Lung (tissue), 12 donors: ENCODE data around the gene PLCD1. TPM values are rescaled to one million over a fixed set of nuclear protein-coding genes. Genes with fewer than 3 reads are reported as not detected.

Source experiments
- ATAC-seq: fragments of 200-7000 bp; cut with Tn5 transposase; one replicate; pipeline ENCODE4 v1.9.1; 2020; ENCODE audit warnings: moderate number of reproducible peaks; ENCODE audit not compliant: insufficient read depth, low FRiP score
- DNase-seq, 3 donors: peaks; one replicate each; pipeline ENCODE4 v3.0.0-alpha.2; 2013 to 2017
- H3K27ac ChIP-seq, 2 donors: one replicate each; pipeline ENCODE4 v1.5.1; 2013; ENCODE audit warnings: mild to moderate bottlenecking in 2 of 2, moderate library complexity in 2 of 2, control low read depth in 1 of 2, inconsistent platforms in 1 of 2, low read depth in 1 of 2, low read length in 1 of 2
- H3K27me3 ChIP-seq, 3 donors: one replicate each; pipeline ENCODE4 v1.5.1; 2013; ENCODE audit warnings: low read length in 2 of 3; ENCODE audit not compliant: control insufficient read depth in 3 of 3, insufficient read depth in 3 of 3
- H3K36me3 ChIP-seq, 4 donors: one replicate each; pipeline ENCODE4 v1.5.1; 2013; ENCODE audit warnings: low read length in 4 of 4, mild to moderate bottlenecking in 1 of 4, moderate library complexity in 1 of 4; ENCODE audit not compliant: control insufficient read depth in 4 of 4, insufficient read depth in 4 of 4
- H3K4me1 ChIP-seq, 5 donors: one replicate each; pipeline ENCODE4 v1.5.1; 2013; ENCODE audit warnings: low read length in 5 of 5, mild to moderate bottlenecking in 2 of 5, moderate library complexity in 1 of 5; ENCODE audit not compliant: control insufficient read depth in 5 of 5, insufficient read depth in 5 of 5
- H3K4me3 ChIP-seq: one replicate; pipeline ENCODE4 v1.5.1; 2013; ENCODE audit warnings: mild to moderate bottlenecking, control low read depth, moderate library complexity
- H3K9ac ChIP-seq, 2 donors: one replicate each; pipeline ENCODE4 v1.5.1; 2013; ENCODE audit warnings: low read length in 2 of 2, control low read depth in 1 of 2; ENCODE audit not compliant: insufficient read depth in 1 of 2
- H3K9me3 ChIP-seq, 4 donors: one replicate each; pipeline ENCODE4 v1.5.1; 2013; ENCODE audit warnings: low read length in 3 of 4, mild to moderate bottlenecking in 1 of 4, moderate library complexity in 1 of 4; ENCODE audit not compliant: control insufficient read depth in 4 of 4, insufficient read depth in 3 of 4
- WGBS, 2 donors: extraction: QIAGEN DNeasy Blood & Tissue Kit; methylation state at CpG; one replicate each; pipeline ENCODE4 v1.1.7; 2013; 5-methylcytosine and 5-hydroxymethylcytosine counted together
- polyA plus RNA-seq, 2 donors: library from polyadenylated mRNA; stranded (reverse); fragments of 200-250 nt; gene quantifications; one replicate each; pipeline ENCODE4 v1.2.1, GENCODE V29; 2013
- total RNA-seq, 2 donors: library from RNA; depleted of rRNA in 1 of 2; stranded (reverse); fragments of >200 nt in 1 of 2; gene quantifications; one replicate each; pipeline ENCODE4 v1.2.1, GENCODE V29; 2014 to 2021
- TF ChIP-seq, protein P1 (sequence below): IDR thresholded peaks from 2 replicates; pipeline ENCODE4 v1.5.1; 2012; ENCODE audit warnings: mild to moderate bottlenecking; ENCODE audit errors: control extremely low read depth, extremely low read depth
- donor health status: control.
- donor health status: control.
- donor health status: Bipolar disorder and iron deficiency.
- donor health status: healthy.
- donor health status: DM: yes; HTN: yes; CAD: no.

The PLCD1 gene
- total and polyA plus RNA-seq, 4 donors, result 16.9 to 55.3 (median 21.3) TPM

DNA sequence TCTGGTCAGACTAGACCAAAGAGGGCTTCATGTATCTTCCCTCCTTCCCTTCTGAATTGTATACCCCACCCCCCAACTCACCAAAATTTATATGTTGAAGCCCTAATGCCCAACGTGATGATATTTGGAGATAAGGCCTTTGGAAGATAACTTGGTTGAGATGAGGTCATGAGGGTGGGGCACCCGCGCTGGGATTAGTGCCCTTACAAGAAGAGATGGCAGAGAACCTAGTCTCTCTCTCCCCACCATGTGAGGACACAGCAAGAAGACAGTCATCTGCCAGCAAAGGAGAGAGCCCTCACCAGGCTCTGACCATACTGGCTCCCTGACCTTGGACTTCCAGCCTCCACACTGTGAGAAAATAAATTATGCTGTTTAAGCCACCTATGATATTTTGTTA lies 13.5 kb downstream of the PLCD1 start:
- H3K4me3 ChIP-seq, result no peak overlapping the region
- H3K4me1 ChIP-seq, result no peaks in the 10 kb centered on the region
- H3K36me3 ChIP-seq, result peaks cover 3 to 31% (median 27%) of the 10 kb centered on the region in 4 donors
- no peak overlapping the region for H3K9ac ChIP-seq
- DNase-seq (no peak), ATAC-seq (no peak)
- TF ChIP-seq, protein P1, sequence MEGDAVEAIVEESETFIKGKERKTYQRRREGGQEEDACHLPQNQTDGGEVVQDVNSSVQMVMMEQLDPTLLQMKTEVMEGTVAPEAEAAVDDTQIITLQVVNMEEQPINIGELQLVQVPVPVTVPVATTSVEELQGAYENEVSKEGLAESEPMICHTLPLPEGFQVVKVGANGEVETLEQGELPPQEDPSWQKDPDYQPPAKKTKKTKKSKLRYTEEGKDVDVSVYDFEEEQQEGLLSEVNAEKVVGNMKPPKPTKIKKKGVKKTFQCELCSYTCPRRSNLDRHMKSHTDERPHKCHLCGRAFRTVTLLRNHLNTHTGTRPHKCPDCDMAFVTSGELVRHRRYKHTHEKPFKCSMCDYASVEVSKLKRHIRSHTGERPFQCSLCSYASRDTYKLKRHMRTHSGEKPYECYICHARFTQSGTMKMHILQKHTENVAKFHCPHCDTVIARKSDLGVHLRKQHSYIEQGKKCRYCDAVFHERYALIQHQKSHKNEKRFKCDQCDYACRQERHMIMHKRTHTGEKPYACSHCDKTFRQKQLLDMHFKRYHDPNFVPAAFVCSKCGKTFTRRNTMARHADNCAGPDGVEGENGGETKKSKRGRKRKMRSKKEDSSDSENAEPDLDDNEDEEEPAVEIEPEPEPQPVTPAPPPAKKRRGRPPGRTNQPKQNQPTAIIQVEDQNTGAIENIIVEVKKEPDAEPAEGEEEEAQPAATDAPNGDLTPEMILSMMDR, result no peak
- peaks cover 0 to 9% (median 0%) of the 10 kb centered on the region in 4 donors for H3K9me3 ChIP-seq
- no peak overlapping the region for H3K27ac ChIP-seq
- 91% methylated on average over 3 of the region's 3 CpGs for WGBS, 2 donors
- H3K27me3 ChIP-seq, result no peaks in the 10 kb centered on the region

DNA sequence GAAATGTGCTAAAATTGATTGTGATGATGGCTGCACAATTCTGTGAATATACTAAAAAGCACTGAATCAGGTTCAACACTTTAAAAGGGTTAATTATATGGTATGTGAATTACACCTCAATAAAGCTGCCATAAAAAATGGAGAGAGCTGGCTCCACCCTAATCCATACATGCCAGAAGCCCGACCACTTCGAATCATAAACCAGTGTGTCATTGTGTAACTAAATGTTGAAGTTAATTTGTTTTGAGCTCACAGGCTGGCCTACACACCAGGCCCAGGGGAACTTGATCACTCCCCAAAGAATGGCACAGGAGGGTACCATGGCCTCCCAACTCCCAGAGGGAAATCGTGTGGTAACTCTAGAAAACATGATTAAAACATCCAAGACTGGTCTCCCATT lies 14.0 kb downstream of the PLCD1 start:
- WGBS, 2 donors, result 93% methylated on average over 3 of the region's 3 CpGs
- Histone ChIP-seq H3K9ac (no peak overlapping the region), H3K36me3 (peaks cover 3 to 35% (median 29%) of the 10 kb centered on the region in 4 donors), H3K4me1 (no peaks in the 10 kb centered on the region), H3K27ac (no peak overlapping the region), H3K9me3 (peaks cover 0 to 9% (median 0%) of the 10 kb centered on the region in 4 donors), H3K27me3 (no peaks in the 10 kb centered on the region), H3K4me3 (no peak overlapping the region)
- no peak for ATAC-seq
- TF ChIP-seq, protein P1, result no peak
- DNase-seq, result no peak

DNA sequence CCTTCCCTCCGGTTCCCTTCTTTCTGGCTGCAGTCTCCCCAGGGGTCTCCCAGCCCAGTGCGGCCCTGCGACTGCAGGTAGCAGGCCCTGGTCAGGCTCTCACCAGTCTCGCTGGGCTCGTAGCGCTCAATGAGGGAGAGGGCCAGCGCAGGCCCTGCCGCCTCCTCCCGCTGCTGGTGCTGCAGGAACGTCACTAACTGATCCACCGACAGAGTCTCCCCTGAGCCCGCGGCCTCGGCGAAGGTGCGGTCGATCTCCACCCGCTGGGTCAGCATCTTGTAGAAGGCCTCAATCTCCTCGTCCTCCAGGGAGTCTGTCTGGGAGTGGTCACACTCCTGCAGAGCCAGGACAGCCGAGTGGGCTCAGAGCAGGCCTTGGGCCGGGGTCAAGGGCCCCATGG lies 18.3 kb downstream of the PLCD1 start:
- peaks cover 3 to 47% (median 35%) of the 10 kb centered on the region in 4 donors for H3K36me3 ChIP-seq

More for the DNA sequence above, 18.3 kb downstream of the PLCD1 start:
- ATAC-seq, result no peak
- DNase-seq, result no peak
- TF ChIP-seq, protein P1, result no peak
- Histone ChIP-seq H3K4me1 (no peaks in the 10 kb centered on the region), H3K27ac (no peak overlapping the region), H3K9ac (no peak overlapping the region), H3K9me3 (no peaks in the 10 kb centered on the region), H3K4me3 (no peak overlapping the region), H3K27me3 (no peaks in the 10 kb centered on the region)
- WGBS, 2 donors, result 95 to 96% methylated on average over 21 of the region's 21 CpGs
